GM18870 (cell line): ENCODE data around the gene CEP70.
"Not testable (repeated sequence)": the region's sequence is repeated elsewhere in the genome, so short reads cannot be mapped to it uniquely, and the experiment has no call there.

Experiments
- ATAC-seq: cut with Tn5 transposase; IDR thresholded peaks from one replicate; pipeline ENCODE4 v1.9.1; 2021; ENCODE audit warnings: moderate library complexity; ENCODE audit not compliant: unreplicated experiment

CEP70 gene

GRCh38 chr3:138513090-138513843 lies 80.8 kb downstream of the CEP70 start:
- ATAC-seq: peak; percentile 74

- ATAC-seq: no peak
Measured at GRCh38 chr3:138511945-138512344, 82.1 kb downstream of the CEP70 start.

- no peak for ATAC-seq
Measured at GRCh38 chr3:138509586-138509985, 84.5 kb downstream of the CEP70 start.

- no peak for ATAC-seq
Measured at GRCh38 chr3:138507524-138507923, 86.5 kb downstream of the CEP70 start.

- ATAC-seq: no peak
Measured at GRCh38 chr3:138498991-138499390, 95.1 kb downstream of the CEP70 start.

GRCh38 chr3:138497851-138498250 lies 96.2 kb downstream of the CEP70 start:
- no peak for ATAC-seq

GRCh38 chr3:138497021-138497420 lies 97.0 kb downstream of the CEP70 start:
- ATAC-seq: no peak

- ATAC-seq: no peak
Measured at GRCh38 chr3:138496436-138496835, 97.6 kb downstream of the CEP70 start.

GRCh38 chr3:138495638-138496037 lies 98.4 kb downstream of the CEP70 start:
- not testable (repeated sequence) for ATAC-seq

- ATAC-seq: no peak
Measured at GRCh38 chr3:138494607-138494929, 99.5 kb downstream of the CEP70 start.

- no peak for ATAC-seq
Measured at GRCh38 chr3:138493804-138494606, 100.1 kb downstream of the CEP70 start.

GRCh38 chr3:138492980-138493675 lies 100.9 kb downstream of the CEP70 start:
- ATAC-seq: no peak

GRCh38 chr3:138491971-138492370 lies 102.1 kb downstream of the CEP70 start:
- ATAC-seq: no peak

GRCh38 chr3:138486580-138486979 lies 107.5 kb downstream of the CEP70 start:
- not testable (repeated sequence) for ATAC-seq

GRCh38 chr3:138484672-138485071 lies 109.4 kb downstream of the CEP70 start:
- ATAC-seq: not testable (repeated sequence)

GRCh38 chr3:138479438-138479863 lies 114.6 kb downstream of the CEP70 start:
- no peak for ATAC-seq

GRCh38 chr3:138477801-138478200 lies 116.3 kb downstream of the CEP70 start:
- ATAC-seq: no peak

- no peak for ATAC-seq
Measured at GRCh38 chr3:138477120-138477519, 116.9 kb downstream of the CEP70 start.

- ATAC-seq: no peak
Measured at GRCh38 chr3:138476526-138476925, 117.5 kb downstream of the CEP70 start.

- ATAC-seq: no peak
Measured at GRCh38 chr3:138474163-138474562, 119.9 kb downstream of the CEP70 start.

GRCh38 chr3:138473391-138473790 lies 120.7 kb downstream of the CEP70 start:
- ATAC-seq: no peak
